Measurements from ENCODE around the gene ZNF705A.
"Not testable (repeated sequence)": the region's sequence is repeated elsewhere in the genome, so short reads cannot be mapped to it uniquely, and the experiment has no call there.

ZNF705A gene

GRCh38 chr12:8156845-8157244 lies at the start of gene ZNF705A:
Gene ZNF705A (plus strand): TSS chr12:8157015. CDS start chr12:8172626, 15,611 bp downstream.
- in situ Hi-C loops (cut with HindIII; ENCODE audit: low sequenced_read_pairs), result no loop called here

- in situ Hi-C loops (cut with HindIII; ENCODE audit: low sequenced_read_pairs), result no loop called here
Measured at GRCh38 chr12:8108808-8109398, 47.9 kb upstream of the ZNF705A start.

- in situ Hi-C loops (cut with HindIII; ENCODE audit: low sequenced_read_pairs), result not testable (repeated sequence)
Measured at GRCh38 chr12:8113117-8113516, 43.7 kb upstream of the ZNF705A start.

GRCh38 chr12:8120072-8120713 lies 36.6 kb upstream of the ZNF705A start:
- in situ Hi-C loops (cut with HindIII; ENCODE audit: low sequenced_read_pairs), result no loop called here

- in situ Hi-C loops (cut with HindIII; ENCODE audit: low sequenced_read_pairs), result no loop called here
Measured at GRCh38 chr12:8123124-8123912, 33.5 kb upstream of the ZNF705A start, which contains the start of gene CLEC4A. Gene CLEC4A (plus strand): TSS chr12:8123617. CDS start chr12:8123879, 262 bp downstream.

GRCh38 chr12:8127138-8127537 lies 29.7 kb upstream of the ZNF705A start:
- in situ Hi-C loops (cut with HindIII; ENCODE audit: low sequenced_read_pairs), result no loop called here

GRCh38 chr12:8133636-8134397 lies 23.0 kb upstream of the ZNF705A start:
- in situ Hi-C loops (cut with HindIII; ENCODE audit: low sequenced_read_pairs), result not testable (repeated sequence)

GRCh38 chr12:8134398-8134930 lies 22.4 kb upstream of the ZNF705A start:
- in situ Hi-C loops (cut with HindIII; ENCODE audit: low sequenced_read_pairs), result not testable (repeated sequence)

GRCh38 chr12:8141647-8142046 lies 15.2 kb upstream of the ZNF705A start:
- in situ Hi-C loops (cut with HindIII; ENCODE audit: low sequenced_read_pairs), result not testable (repeated sequence)

GRCh38 chr12:8143261-8143660 lies 13.6 kb upstream of the ZNF705A start:
- in situ Hi-C loops (cut with HindIII; ENCODE audit: low sequenced_read_pairs), result no loop called here

GRCh38 chr12:8145754-8146441 lies 10.9 kb upstream of the ZNF705A start:
- in situ Hi-C loops (cut with HindIII; ENCODE audit: low sequenced_read_pairs), result no loop called here

- in situ Hi-C loops (cut with HindIII; ENCODE audit: low sequenced_read_pairs), result no loop called here
Measured at GRCh38 chr12:8146442-8146771, 10.4 kb upstream of the ZNF705A start.

GRCh38 chr12:8154526-8154925 lies 2.3 kb upstream of the ZNF705A start:
- in situ Hi-C loops (cut with HindIII; ENCODE audit: low sequenced_read_pairs), result no loop called here

GRCh38 chr12:8156416-8156815 lies 399 bp upstream of the ZNF705A start:
- in situ Hi-C loops (cut with HindIII; ENCODE audit: low sequenced_read_pairs), result no loop called here

GRCh38 chr12:8157484-8158198 lies 826 bp downstream of the ZNF705A start:
- in situ Hi-C loops (cut with HindIII; ENCODE audit: low sequenced_read_pairs), result no loop called here

GRCh38 chr12:8172911-8173310 lies 16.1 kb downstream of the ZNF705A start:
- in situ Hi-C loops (cut with HindIII; ENCODE audit: low sequenced_read_pairs), result not testable (repeated sequence)

- in situ Hi-C loops (cut with HindIII; ENCODE audit: low sequenced_read_pairs), result not testable (repeated sequence)
Measured at GRCh38 chr12:8179989-8180585, 23.3 kb downstream of the ZNF705A start.

GRCh38 chr12:8181271-8181670 lies 24.5 kb downstream of the ZNF705A start:
- in situ Hi-C loops (cut with HindIII; ENCODE audit: low sequenced_read_pairs), result not testable (repeated sequence)

GRCh38 chr12:8182923-8183322 lies 26.1 kb downstream of the ZNF705A start:
- in situ Hi-C loops (cut with HindIII; ENCODE audit: low sequenced_read_pairs), result not testable (repeated sequence)
